NB4 (cell line): ENCODE data around the gene BLVRA.

Experiments used
- CTCF ChIP-seq: IDR thresholded peaks from one replicate; pipeline ENCODE4 v1.5.1; 2012; ENCODE audit warnings: low read depth, low read length
- MYC ChIP-seq: IDR thresholded peaks from 2 replicates; pipeline ENCODE4 v1.6.1; 2011; ENCODE audit warnings: low read depth, low read length
- POLR2A ChIP-seq: IDR thresholded peaks from 2 replicates; pipeline ENCODE4 v1.6.1; 2011; ENCODE audit warnings: mild to moderate bottlenecking; ENCODE audit not compliant: insufficient read length; ENCODE audit errors: extremely low read depth

- TF ChIP-seq CTCF (no peak), POLR2A (no peak), MYC (no peak)
Observed at GRCh38 chr7:43844662-43845061, 86.2 kb downstream of the BLVRA start.
